MCF 10A (cell line): Measurements from ENCODE around the gene YAE1. TPM values are rescaled to one million over a fixed set of nuclear protein-coding genes. Genes with fewer than 3 reads are reported as not detected.

Experiments used
- BruUV-seq: library from RNA; stranded (reverse); fragments of 400-500 nt; replicated peaks from 2 replicates; lab custom pipeline; 2021; lab: Mats Ljungman, UMichigan
- CTCF ChIA-PET: fragments of 300-600 bp; sonication (Branson Sonifier 250); formaldehyde crosslinking; extraction: SDS; loops from one replicate; lab custom pipeline; 2021; ENCODE audit warnings: antibody characterized with exemption, inconsistent platforms; lab: Yijun Ruan, JAX
- POLR2A ChIA-PET: fragments of 300-600, 350-650 bp; sonication (Branson Sonifier 250); formaldehyde crosslinking; extraction: SDS; loops from one replicate; lab custom pipeline; 2020; ENCODE audit warnings: antibody characterized with exemption, inconsistent platforms; lab: Yijun Ruan, JAX
- DNase-seq: peaks from one replicate; pipeline ENCODE4 v3.0.0-alpha.2; 2018; ENCODE audit not compliant: unreplicated experiment
- H3K27ac Mint-ChIP-seq: one replicate; pipeline ENCODE4 v1.8.0; 2022; ENCODE audit warnings: mild to moderate bottlenecking, low read depth, mixed read lengths; ENCODE audit not compliant: unreplicated experiment
- H3K27me3 Mint-ChIP-seq: one replicate; pipeline ENCODE4 v1.8.0; 2022; ENCODE audit warnings: mixed read lengths; ENCODE audit not compliant: insufficient read depth, unreplicated experiment
- H3K36me3 Mint-ChIP-seq: one replicate; pipeline ENCODE4 v1.8.0; 2022; ENCODE audit warnings: mild to moderate bottlenecking, moderate library complexity, mixed read lengths; ENCODE audit not compliant: insufficient read depth, unreplicated experiment
- H3K4me1 Mint-ChIP-seq: one replicate; pipeline ENCODE4 v1.8.0; 2022; ENCODE audit warnings: mixed read lengths; ENCODE audit not compliant: insufficient read depth, unreplicated experiment
- H3K4me3 Mint-ChIP-seq: one replicate; pipeline ENCODE4 v1.8.0; 2022; ENCODE audit warnings: mild to moderate bottlenecking, moderate library complexity, mixed read lengths; ENCODE audit not compliant: unreplicated experiment
- H3K9me3 Mint-ChIP-seq: one replicate; pipeline ENCODE4 v1.8.0; 2022; ENCODE audit warnings: mixed read lengths; ENCODE audit not compliant: unreplicated experiment
- intact Hi-C: fragments of 100-400 bp; cut with micrococcal nuclease; formaldehyde crosslinking; loops from 2 replicates; pipeline ENCODE4 v1.14.1; 2022
- total RNA-seq: library from RNA; stranded (reverse); gene quantifications from 2 replicates; pipeline ENCODE4 v1.2.3, GENCODE V29; 2022
- TF ChIP-seq, protein P1 (sequence below): fragments of 200-600 bp; IDR thresholded peaks from one replicate; pipeline ENCODE4 v1.8.0; 2022; ENCODE audit warnings: antibody characterized with exemption, mild to moderate bottlenecking; ENCODE audit not compliant: unreplicated experiment

The YAE1 gene
- total RNA-seq, 1 experiment from 2014 or later = 34.7 TPM

GRCh38 chr7:39587393-39587792 is 21.2 kb downstream of the YAE1 start:
- Mint-ChIP-seq H3K9me3 (no peaks in the 10 kb centered on the region), H3K4me3 (no peak overlapping the region), H3K4me1 (peaks cover 8% of the 10 kb centered on the region), H3K36me3 (no peaks in the 10 kb centered on the region), H3K27ac (no peak overlapping the region), H3K27me3 (no peaks in the 10 kb centered on the region)
- intact Hi-C loops = no loop called here
- BruUV-seq = no TSS peak
- no peak for DNase-seq
- TF ChIP-seq, protein P1, sequence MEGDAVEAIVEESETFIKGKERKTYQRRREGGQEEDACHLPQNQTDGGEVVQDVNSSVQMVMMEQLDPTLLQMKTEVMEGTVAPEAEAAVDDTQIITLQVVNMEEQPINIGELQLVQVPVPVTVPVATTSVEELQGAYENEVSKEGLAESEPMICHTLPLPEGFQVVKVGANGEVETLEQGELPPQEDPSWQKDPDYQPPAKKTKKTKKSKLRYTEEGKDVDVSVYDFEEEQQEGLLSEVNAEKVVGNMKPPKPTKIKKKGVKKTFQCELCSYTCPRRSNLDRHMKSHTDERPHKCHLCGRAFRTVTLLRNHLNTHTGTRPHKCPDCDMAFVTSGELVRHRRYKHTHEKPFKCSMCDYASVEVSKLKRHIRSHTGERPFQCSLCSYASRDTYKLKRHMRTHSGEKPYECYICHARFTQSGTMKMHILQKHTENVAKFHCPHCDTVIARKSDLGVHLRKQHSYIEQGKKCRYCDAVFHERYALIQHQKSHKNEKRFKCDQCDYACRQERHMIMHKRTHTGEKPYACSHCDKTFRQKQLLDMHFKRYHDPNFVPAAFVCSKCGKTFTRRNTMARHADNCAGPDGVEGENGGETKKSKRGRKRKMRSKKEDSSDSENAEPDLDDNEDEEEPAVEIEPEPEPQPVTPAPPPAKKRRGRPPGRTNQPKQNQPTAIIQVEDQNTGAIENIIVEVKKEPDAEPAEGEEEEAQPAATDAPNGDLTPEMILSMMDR = no peak
- ChIA-PET POLR2A (interaction anchor here (1.8 kb wide), 1 partner anchor 37 kb away, joined by 4 read pairs; no protein-coding TSS in a partner anchor), CTCF (interaction anchor here (0.6 kb wide), 1 partner anchor 19 kb away, joined by 4 read pairs; no protein-coding TSS in a partner anchor)

DNA sequence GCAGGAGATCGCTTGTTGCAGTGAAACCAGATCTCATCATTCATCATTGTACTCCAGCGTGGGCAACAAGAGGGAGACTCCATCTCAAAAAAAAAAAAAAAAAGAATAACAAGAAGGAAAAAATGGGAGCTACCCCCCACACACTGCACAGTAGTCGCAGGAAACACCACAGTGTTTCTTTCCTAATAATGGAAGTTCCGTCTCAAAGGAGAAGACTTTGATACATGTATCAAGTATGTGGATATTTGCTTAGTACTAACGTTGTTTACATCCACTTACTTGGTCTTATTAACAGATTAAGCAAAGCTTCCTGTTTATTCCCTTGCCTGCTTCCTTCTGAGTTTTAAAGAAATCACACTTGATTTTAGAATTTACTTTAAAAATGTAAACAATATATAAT is 22.2 kb downstream of the YAE1 start:
- no peak for DNase-seq
- Mint-ChIP-seq H3K36me3 (no peaks in the 10 kb centered on the region), H3K4me3 (no peak overlapping the region), H3K27me3 (no peaks in the 10 kb centered on the region), H3K27ac (no peak overlapping the region), H3K4me1 (peaks cover 14% of the 10 kb centered on the region), H3K9me3 (no peaks in the 10 kb centered on the region)
- CTCF ChIA-PET = interaction anchor here (0.6 to 2.9 kb wide), 6 partner anchors 9 to 1994 kb away, joined by 3 to 32 read pairs (median 4); partner anchors contain the start of genes MPLKIP and SUGCT
- TF ChIP-seq, protein P1 = no peak
- POLR2A ChIA-PET = interaction anchor here (0.6 to 1.8 kb wide), 5 partner anchors 8 to 160 kb away, joined by 3 to 5 read pairs (median 4); partner anchors contain the start of gene RALA
- BruUV-seq = no TSS peak
- intact Hi-C loops = no loop called here

DNA sequence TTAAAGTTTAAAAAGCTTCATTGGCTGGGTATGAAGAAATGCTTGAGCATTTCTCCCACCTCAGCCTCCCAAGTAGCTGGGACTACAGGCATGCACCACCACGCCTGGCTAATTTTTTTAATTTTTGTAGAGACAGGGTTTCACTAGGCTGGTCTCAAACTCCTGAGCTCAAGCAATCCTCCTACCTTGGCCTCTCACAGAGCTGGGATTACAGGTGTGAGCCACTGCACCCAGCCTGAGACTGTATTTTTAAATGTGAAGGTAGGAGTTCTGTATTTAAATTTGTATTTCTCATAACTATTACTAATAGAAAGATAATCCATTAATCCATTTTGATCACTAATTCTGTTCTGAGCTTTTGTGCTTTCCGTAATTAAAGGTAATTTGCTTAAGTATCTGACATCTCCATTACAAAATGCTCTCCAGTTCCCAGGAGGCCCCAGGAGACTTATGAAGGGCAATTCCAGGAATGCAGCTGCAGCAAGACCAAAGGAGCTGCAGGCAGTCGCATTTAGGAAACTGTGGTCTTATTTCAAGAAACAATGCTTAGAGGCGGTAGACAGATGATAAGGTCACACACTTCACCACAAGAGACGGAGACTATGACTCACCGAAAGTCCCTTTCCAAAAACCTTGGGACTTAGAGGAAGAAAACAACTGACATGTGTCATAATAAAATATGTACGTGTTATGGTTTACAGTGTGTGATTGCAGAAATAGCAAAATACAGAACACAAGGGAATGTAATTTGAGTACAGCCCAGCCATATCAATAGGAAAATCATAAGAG is 23.3 kb downstream of the YAE1 start:
- CTCF ChIA-PET = interaction anchor here (1.1 to 2.9 kb wide), 4 partner anchors 10 to 159 kb away, joined by 5 to 32 read pairs (median 10); no protein-coding TSS in a partner anchor
- no peak overlapping the region for H3K27ac Mint-ChIP-seq
- H3K36me3 Mint-ChIP-seq = no peaks in the 10 kb centered on the region
- TF ChIP-seq, protein P1 = no peak
- no peaks in the 10 kb centered on the region for H3K27me3 Mint-ChIP-seq
- no peak overlapping the region for H3K4me3 Mint-ChIP-seq
- H3K9me3 Mint-ChIP-seq = no peaks in the 10 kb centered on the region
- DNase-seq = peak; percentile 86
- peaks cover 14% of the 10 kb centered on the region for H3K4me1 Mint-ChIP-seq
- POLR2A ChIA-PET = interaction anchor here (1.1 to 1.4 kb wide), 5 partner anchors 9 to 143 kb away, joined by 3 to 5 read pairs (median 4); no protein-coding TSS in a partner anchor
- intact Hi-C loops = no loop called here
- BruUV-seq = no TSS peak

GRCh38 chr7:39592586-39592985 is 26.4 kb downstream of the YAE1 start:
- POLR2A ChIA-PET = interaction anchor here (1.5 to 1.9 kb wide), 2 partner anchors 16 to 32 kb away, joined by 3 to 8 read pairs; partner anchors contain the start of gene RALA
- no TSS peak for BruUV-seq
- H3K4me1 Mint-ChIP-seq = peaks cover 14% of the 10 kb centered on the region
- no peaks in the 10 kb centered on the region for H3K9me3 Mint-ChIP-seq
- intact Hi-C loops = no loop called here
- H3K36me3 Mint-ChIP-seq = no peaks in the 10 kb centered on the region
- peak overlapping the region; percentile 12 for H3K4me3 Mint-ChIP-seq
- CTCF ChIA-PET = interaction anchor here (0.6 to 4.1 kb wide), 3 partner anchors 13 to 1863 kb away, joined by 3 to 29 read pairs (median 3); no protein-coding TSS in a partner anchor
- no peaks in the 10 kb centered on the region for H3K27me3 Mint-ChIP-seq
- peak overlapping the region; percentile 81 for H3K27ac Mint-ChIP-seq
- peak; percentile 9 for DNase-seq
- TF ChIP-seq, protein P1 = no peak
